Epidermal melanocyte (primary cell): Measurements from ENCODE around the gene OCIAD1.
"Not testable (repeated sequence)": the region's sequence is repeated elsewhere in the genome, so short reads cannot be mapped to it uniquely, and the experiment has no call there.

Experiments
- DNase-seq: peaks from one replicate; pipeline ENCODE4 v3.0.0; 2011; ENCODE audit warnings: low spot score; ENCODE audit not compliant: insufficient read length

The OCIAD1 gene

GRCh38 chr4:48816971-48817370, 13.9 kb upstream of the OCIAD1 start:
- no peak for DNase-seq

- not testable (repeated sequence) for DNase-seq
Measured at GRCh38 chr4:48821431-48821830, 9.5 kb upstream of the OCIAD1 start.

GRCh38 chr4:48827622-48828021, 3.3 kb upstream of the OCIAD1 start:
- no peak for DNase-seq

GRCh38 chr4:48831532-48832030, 693 bp downstream of the OCIAD1 start:
- DNase-seq, result no peak

- no peak for DNase-seq
Measured at GRCh38 chr4:48832571-48832970, 1.7 kb downstream of the OCIAD1 start.

GRCh38 chr4:48836658-48837057, 5.8 kb downstream of the OCIAD1 start:
- no peak for DNase-seq

- DNase-seq, result no peak
Measured at GRCh38 chr4:48841045-48841827, 10.3 kb downstream of the OCIAD1 start.

- DNase-seq, result no peak
Measured at GRCh38 chr4:48844843-48845242, 14.0 kb downstream of the OCIAD1 start.

- not testable (repeated sequence) for DNase-seq
Measured at GRCh38 chr4:48848799-48849198, 17.9 kb downstream of the OCIAD1 start.

GRCh38 chr4:48851651-48852050, 20.8 kb downstream of the OCIAD1 start:
- DNase-seq, result no peak

- DNase-seq, result no peak
Measured at GRCh38 chr4:48853604-48854394, 22.9 kb downstream of the OCIAD1 start.

GRCh38 chr4:48854395-48854683, 23.5 kb downstream of the OCIAD1 start:
- DNase-seq, result no peak

- no peak for DNase-seq
Measured at GRCh38 chr4:48854982-48855381, 24.1 kb downstream of the OCIAD1 start.

- DNase-seq, result no peak
Measured at GRCh38 chr4:48858130-48858529, 27.2 kb downstream of the OCIAD1 start.

GRCh38 chr4:48862038-48862437, 31.1 kb downstream of the OCIAD1 start:
- DNase-seq, result no peak

- no peak for DNase-seq
Measured at GRCh38 chr4:48862661-48863060, 31.8 kb downstream of the OCIAD1 start.

GRCh38 chr4:48863728-48864127, 32.8 kb downstream of the OCIAD1 start:
- DNase-seq, result no peak

GRCh38 chr4:48864696-48865095, 33.8 kb downstream of the OCIAD1 start:
- DNase-seq, result not testable (repeated sequence)

- no peak for DNase-seq
Measured at GRCh38 chr4:48877827-48878535, 47.1 kb downstream of the OCIAD1 start.

- no peak for DNase-seq
Measured at GRCh38 chr4:48879561-48880442, 48.9 kb downstream of the OCIAD1 start.

- DNase-seq, result not testable (repeated sequence)
Measured at GRCh38 chr4:48881646-48882045, 50.8 kb downstream of the OCIAD1 start.
